HUDEP-2 (cell line): ENCODE measurements around the gene ZNF585A.

Source experiments
- DNase-seq, 76 experiments: peaks; one replicate each; lab custom pipeline; 2025; ENCODE audit not compliant: unreplicated experiment in 76 of 76; lab: John Stamatoyannopoulos, UW

ZNF585A gene

DNA sequence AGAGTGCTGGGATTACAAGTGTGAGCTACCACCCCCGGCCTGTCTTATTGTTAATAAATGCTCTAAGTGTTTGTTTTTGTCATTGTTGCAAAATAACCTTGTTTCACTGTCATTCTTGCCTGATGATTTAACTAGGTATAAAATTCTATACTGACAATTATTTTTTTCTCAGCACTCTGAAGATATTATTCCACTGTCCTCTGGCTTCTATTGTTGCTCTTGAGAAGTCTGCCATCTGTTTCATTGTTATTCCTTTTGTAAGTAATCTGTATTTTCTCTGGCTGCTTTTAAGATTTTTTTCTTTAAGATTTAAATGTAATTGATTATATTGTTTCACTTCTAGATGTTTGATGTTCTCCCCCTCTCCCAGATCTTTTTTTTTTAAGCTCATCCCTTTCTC lies 76.6 kb downstream of the ZNF585A start:
- DNase-seq, result no peak
